Hepatocyte (in vitro differentiated cells): Measurements from ENCODE around the gene BAG3. TPM values are rescaled to one million over a fixed set of nuclear protein-coding genes. Genes with fewer than 3 reads are reported as not detected.

Experiments used
- DNase-seq: peaks from one replicate; pipeline ENCODE4 v3.0.0-alpha.2; 2016; ENCODE audit warnings: low spot score
- H2AFZ ChIP-seq: fragments of 200-600 bp; sonication (generic); 2 replicates; pipeline ENCODE4 v1.6.0; 2016; ENCODE audit warnings: antibody characterized with exemption, mild to moderate bottlenecking
- H3K27ac ChIP-seq: fragments of 200-600 bp; sonication (generic); 2 replicates; pipeline ENCODE4 v1.5.1; 2016; ENCODE audit warnings: mild to moderate bottlenecking
- H3K27me3 ChIP-seq: fragments of 200-600 bp; sonication (generic); 2 replicates; pipeline ENCODE4 v1.6.1; 2016
- H3K36me3 ChIP-seq: fragments of 200-600 bp; sonication (generic); replicated peaks from 2 replicates; pipeline ENCODE4 v1.5.1; 2016; ENCODE audit warnings: low read depth; ENCODE audit not compliant: insufficient read depth
- H3K4me1 ChIP-seq: fragments of 200-600 bp; sonication (generic); 2 replicates; pipeline ENCODE4 v1.5.1; 2016; ENCODE audit warnings: mild to moderate bottlenecking, moderate library complexity; ENCODE audit not compliant: insufficient read depth
- H3K4me2 ChIP-seq: fragments of 200-600 bp; sonication (generic); 2 replicates; pipeline ENCODE4 v1.6.0; 2016
- H3K4me3 ChIP-seq: fragments of 200-600 bp; sonication (generic); 2 replicates; pipeline ENCODE4 v1.5.1; 2016; ENCODE audit warnings: mild to moderate bottlenecking
- H3K79me2 ChIP-seq: fragments of 200-600 bp; sonication (generic); 2 replicates; pipeline ENCODE4 v1.6.0; 2017; ENCODE audit warnings: mild to moderate bottlenecking
- H3K9me2 ChIP-seq: fragments of 200-600 bp; sonication (generic); replicated peaks from 2 replicates; pipeline ENCODE4 v1.6.0; 2017; ENCODE audit warnings: mild to moderate bottlenecking; ENCODE audit not compliant: insufficient read depth
- H3K9me3 ChIP-seq: fragments of 200-600 bp; sonication (generic); 2 replicates; pipeline ENCODE4 v1.5.1; 2016; ENCODE audit warnings: low read depth, mild to moderate bottlenecking
- H4K20me1 ChIP-seq: fragments of 200-600 bp; sonication (generic); 2 replicates; pipeline ENCODE4 v1.6.0; 2016; ENCODE audit warnings: mild to moderate bottlenecking; ENCODE audit not compliant: insufficient read depth, poor library complexity, severe bottlenecking
- EZH2 ChIP-seq: fragments of 200-600 bp; sonication (generic); IDR thresholded peaks from 2 replicates; pipeline ENCODE4 v1.6.1; 2016; ENCODE audit warnings: antibody characterized with exemption, mild to moderate bottlenecking, borderline replicate concordance
- EZH2phosphoT487 ChIP-seq: fragments of 200-600 bp; sonication (generic); IDR thresholded peaks from one replicate; pipeline ENCODE4 v1.6.1; 2018; ENCODE audit warnings: antibody characterized with exemption, mild to moderate bottlenecking, low read depth, moderate library complexity; ENCODE audit not compliant: unreplicated experiment, severe bottlenecking
- WGBS: methylation state at CpG from one replicate; pipeline ENCODE4 v1.1.6; 2016; ENCODE audit warnings: low lambda C conversion rate; ENCODE audit errors: missing lambda C conversion rate; 5-methylcytosine and 5-hydroxymethylcytosine counted together
- polyA plus RNA-seq: library from polyadenylated mRNA; unstranded; fragments of >200 nt; fragmentation: Nextera tagmentation; extraction: Ambion mirVana; gene quantifications from 2 replicates; pipeline ENCODE4 v1.2.1, GENCODE V29; 2016
- total RNA-seq: library from RNA; depleted of rRNA; stranded (reverse); fragments of >200 nt; gene quantifications from 2 replicates; pipeline ENCODE4 v1.2.3, GENCODE V29; 2014
- TF ChIP-seq, protein P1 (sequence below): fragments of 200-600 bp; sonication (generic); IDR thresholded peaks from 2 replicates; pipeline ENCODE4 v1.5.1; 2016; ENCODE audit warnings: antibody characterized with exemption, mild to moderate bottlenecking; ENCODE audit not compliant: poor library complexity

BAG3 gene
- total and polyA plus RNA-seq, 2 experiments from 2014 or later, result 18.2 to 67.1 TPM

- Histone ChIP-seq H3K9me3 (no peaks in the 10 kb centered on the region), H3K27ac (no peak overlapping the region), H2AFZ (no peak overlapping the region), H3K9me2 (no peaks in the 10 kb centered on the region), H3K4me1 (no peaks in the 10 kb centered on the region), H3K4me3 (no peak overlapping the region), H3K27me3 (no peaks in the 10 kb centered on the region), H3K36me3 (peaks cover 4% of the 10 kb centered on the region), H3K4me2 (no peak overlapping the region), H4K20me1 (no peaks in the 10 kb centered on the region), H3K79me2 (no peaks in the 10 kb centered on the region)
- no peak for DNase-seq
- WGBS, result 62% methylated on average over 9 of the region's 9 CpGs
- TF ChIP-seq EZH2phosphoT487, result no peak
- no peak for TF ChIP-seq EZH2
- TF ChIP-seq, protein P1, sequence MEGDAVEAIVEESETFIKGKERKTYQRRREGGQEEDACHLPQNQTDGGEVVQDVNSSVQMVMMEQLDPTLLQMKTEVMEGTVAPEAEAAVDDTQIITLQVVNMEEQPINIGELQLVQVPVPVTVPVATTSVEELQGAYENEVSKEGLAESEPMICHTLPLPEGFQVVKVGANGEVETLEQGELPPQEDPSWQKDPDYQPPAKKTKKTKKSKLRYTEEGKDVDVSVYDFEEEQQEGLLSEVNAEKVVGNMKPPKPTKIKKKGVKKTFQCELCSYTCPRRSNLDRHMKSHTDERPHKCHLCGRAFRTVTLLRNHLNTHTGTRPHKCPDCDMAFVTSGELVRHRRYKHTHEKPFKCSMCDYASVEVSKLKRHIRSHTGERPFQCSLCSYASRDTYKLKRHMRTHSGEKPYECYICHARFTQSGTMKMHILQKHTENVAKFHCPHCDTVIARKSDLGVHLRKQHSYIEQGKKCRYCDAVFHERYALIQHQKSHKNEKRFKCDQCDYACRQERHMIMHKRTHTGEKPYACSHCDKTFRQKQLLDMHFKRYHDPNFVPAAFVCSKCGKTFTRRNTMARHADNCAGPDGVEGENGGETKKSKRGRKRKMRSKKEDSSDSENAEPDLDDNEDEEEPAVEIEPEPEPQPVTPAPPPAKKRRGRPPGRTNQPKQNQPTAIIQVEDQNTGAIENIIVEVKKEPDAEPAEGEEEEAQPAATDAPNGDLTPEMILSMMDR, result no peak
Measured at GRCh38 chr10:119680650-119681081, 29.5 kb downstream of the BAG3 start.

DNA sequence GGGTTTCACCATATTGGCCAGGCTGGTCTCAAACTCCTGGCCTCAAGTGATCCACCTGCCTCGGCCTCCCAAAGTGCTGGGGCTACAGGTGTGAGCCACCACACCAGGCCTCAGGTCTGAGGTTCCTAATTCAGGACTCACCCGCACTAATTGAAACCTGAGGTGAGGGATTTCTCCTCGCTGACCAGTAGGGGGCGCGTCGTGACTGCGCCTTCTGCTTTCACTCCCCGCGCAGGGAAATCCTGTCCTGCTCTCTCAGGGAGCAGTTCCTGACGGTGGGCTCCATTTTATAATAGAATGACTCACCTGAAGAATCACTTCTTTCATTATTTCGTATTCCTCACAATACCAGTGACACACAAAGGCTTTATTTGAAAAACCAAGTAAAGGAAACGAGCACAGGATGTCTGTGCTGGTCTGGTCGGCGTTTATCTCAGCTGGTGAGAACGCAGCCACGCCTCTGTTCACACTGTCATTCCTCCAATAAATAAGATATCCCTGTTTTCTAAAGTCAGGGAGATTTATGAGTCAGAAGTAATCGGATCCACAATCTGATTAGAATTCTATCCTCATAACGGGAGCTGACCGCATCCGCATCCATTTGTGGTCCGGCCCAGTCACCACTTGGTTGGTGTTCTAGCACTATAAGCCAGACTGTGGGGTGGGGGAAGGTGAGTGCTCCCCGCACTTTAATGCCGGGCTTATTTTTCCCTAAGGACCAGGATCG is 35.4 kb downstream of the BAG3 start:
- H3K9me2 ChIP-seq, result no peaks in the 10 kb centered on the region
- peak overlapping the region; percentile 70 for H2AFZ ChIP-seq
- H3K27ac ChIP-seq, result peak overlapping the region; percentile 73
- H3K79me2 ChIP-seq, result no peaks in the 10 kb centered on the region
- no peaks in the 10 kb centered on the region for H3K36me3 ChIP-seq
- TF ChIP-seq EZH2, result no peak
- TF ChIP-seq, protein P1, result peak; percentile 91
- 11% methylated on average over 24 of the region's 24 CpGs for WGBS
- no peaks in the 10 kb centered on the region for H3K9me3 ChIP-seq
- no peaks in the 10 kb centered on the region for H3K27me3 ChIP-seq
- H3K4me1 ChIP-seq, result peaks cover 13% of the 10 kb centered on the region
- peak overlapping the region; percentile 78 for H3K4me2 ChIP-seq
- DNase-seq, result peak; percentile 92
- H3K4me3 ChIP-seq, result peak overlapping the region; percentile 19
- no peaks in the 10 kb centered on the region for H4K20me1 ChIP-seq

GRCh38 chr10:119687192-119688032 is 36.2 kb downstream of the BAG3 start:
- no peaks in the 10 kb centered on the region for H3K27me3 ChIP-seq
- peak; percentile 33 for DNase-seq
- no peaks in the 10 kb centered on the region for H3K36me3 ChIP-seq
- no peak for TF ChIP-seq EZH2
- TF ChIP-seq, protein P1, result no peak
- TF ChIP-seq EZH2phosphoT487, result no peak
- peak overlapping the region; percentile 73 for H3K27ac ChIP-seq
- no peak overlapping the region for H3K4me3 ChIP-seq
- WGBS, result 31% methylated on average over 10 of the region's 10 CpGs
- H2AFZ ChIP-seq, result peak overlapping the region; percentile 70
- peak overlapping the region; percentile 78 for H3K4me2 ChIP-seq
- H4K20me1 ChIP-seq, result no peaks in the 10 kb centered on the region
- H3K79me2 ChIP-seq, result no peaks in the 10 kb centered on the region
- H3K4me1 ChIP-seq, result peaks cover 13% of the 10 kb centered on the region
- no peaks in the 10 kb centered on the region for H3K9me2 ChIP-seq
- H3K9me3 ChIP-seq, result no peaks in the 10 kb centered on the region
